Pancreas (tissue), 10 donors: Measurements from ENCODE around the gene CACFD1. TPM values are rescaled to one million over a fixed set of nuclear protein-coding genes. Genes with fewer than 3 reads are reported as not detected.
A peak's percentile ranks its signal among the peaks of the same experiment; 100 is the strongest.

Source experiments
- ATAC-seq, 4 donors: fragments of 200-7000 bp; cut with Tn5 transposase; one replicate each; pipeline versions ENCODE4 v1.8.0 to v1.9.1; 2020; ENCODE audit warnings: mild to moderate bottlenecking in 4 of 4, moderate library complexity in 4 of 4
- DNase-seq, 6 donors: peaks; one replicate each; pipeline ENCODE4 v3.0.0-alpha.2; 2020
- FAIRE-seq: peaks from 2 replicates; lab custom pipeline; 2012; peaks lifted over from hg19 to GRCh38; lab: Jason Lieb, UNC
- H3K27ac ChIP-seq, 4 donors: fragments of 200-600 bp; sonication (generic); 1 replicate in 3 of 4; 2 replicates in 1 of 4; pipeline versions ENCODE4 v1.5.0 to v1.8.0; 2020
- H3K27me3 ChIP-seq, 4 donors: fragments of 200-600 bp; one replicate each; pipeline ENCODE4 v1.8.0; 2021
- H3K36me3 ChIP-seq, 3 donors: fragments of 200-600 bp; sonication (generic) in 1 of 3; one replicate each; pipeline versions ENCODE4 v1.5.0 to v1.8.0; 2020 to 2021
- H3K4me1 ChIP-seq, 3 donors: fragments of 200-600 bp; one replicate each; pipeline ENCODE4 v1.8.0; 2021
- H3K4me3 ChIP-seq, 4 donors: fragments of 200-600 bp; sonication (generic) in 2 of 4; one replicate each; pipeline versions ENCODE4 v1.5.0 to v1.8.0; 2020 to 2021
- H3K9me3 ChIP-seq, 4 donors: fragments of 200-600 bp; one replicate each; pipeline ENCODE4 v1.8.0; 2021
- WGBS, 2 donors: extraction: QIAGEN DNeasy Blood & Tissue Kit; methylation state at CpG; one replicate each; pipeline ENCODE4 v1.1.7; 2013; 5-methylcytosine and 5-hydroxymethylcytosine counted together
- intact Hi-C, 3 donors: fragments of 100-400 bp; cut with DNase I; formaldehyde crosslinking; loops; one replicate each; pipeline versions ENCODE4 v1.11.1 to v1.14.2; 2022
- polyA plus RNA-seq, 2 donors: library from polyadenylated mRNA; stranded (reverse); fragments of 200-250 nt; gene quantifications; one replicate each; pipeline ENCODE4 v1.2.3, GENCODE V29; 2013
- total RNA-seq, 6 donors: library from RNA; stranded (reverse); fragmentation: NEBNext Ultra II Directional in 4 of 6; extraction: Animal tissue kit (Norgen Biotek cat#: 25700) in 4 of 6; gene quantifications; one replicate each; pipeline versions ENCODE4 v1.2.1 to v1.2.4, GENCODE V29; 2021 to 2023
- TF ChIP-seq, protein P1 (sequence below), 4 donors: fragments of 200-600 bp; sonication (generic) in 3 of 4; IDR thresholded peaks; one replicate each; pipeline versions ENCODE4 v1.5.0 to v1.8.0; 2021; ENCODE audit warnings: antibody characterized with exemption in 4 of 4
- donor health status: healthy with polysubstance abuse.
- donor health status: DM: no; HTN: no; CAD: no; lungs with moderate emphysema.
- donor health status: DM: no; HTN: no; CAD: no.
- donor health status: control.
- donor health status: control.
- donor health status: Bipolar disorder and iron deficiency.
- donor health status: DM: yes; HTN: yes; CAD: no.
- donor health status: DM: no; HTN: no; CAD: no.
- donor health status: DM: no; HTN: no; CAD: no.
- donor health status: DM: yes; HTN: yes; CAD: no.

Gene CACFD1
- total and polyA plus RNA-seq, 8 donors: 15.6 to 26.2 (median 19.0) TPM

- 57 to 70% methylated on average over 35 of the region's 35 CpGs for WGBS, 2 donors
- no peak for DNase-seq
- Histone ChIP-seq H3K27me3 (no peaks in the 10 kb centered on the region), H3K9me3 (no peaks in the 10 kb centered on the region), H3K4me1 (no peaks in the 10 kb centered on the region), H3K4me3 (no peak overlapping the region), H3K36me3 (no peaks in the 10 kb centered on the region), H3K27ac (no peak overlapping the region)
- FAIRE-seq: no peak
- intact Hi-C loops: no loop called here
- TF ChIP-seq, protein P1, sequence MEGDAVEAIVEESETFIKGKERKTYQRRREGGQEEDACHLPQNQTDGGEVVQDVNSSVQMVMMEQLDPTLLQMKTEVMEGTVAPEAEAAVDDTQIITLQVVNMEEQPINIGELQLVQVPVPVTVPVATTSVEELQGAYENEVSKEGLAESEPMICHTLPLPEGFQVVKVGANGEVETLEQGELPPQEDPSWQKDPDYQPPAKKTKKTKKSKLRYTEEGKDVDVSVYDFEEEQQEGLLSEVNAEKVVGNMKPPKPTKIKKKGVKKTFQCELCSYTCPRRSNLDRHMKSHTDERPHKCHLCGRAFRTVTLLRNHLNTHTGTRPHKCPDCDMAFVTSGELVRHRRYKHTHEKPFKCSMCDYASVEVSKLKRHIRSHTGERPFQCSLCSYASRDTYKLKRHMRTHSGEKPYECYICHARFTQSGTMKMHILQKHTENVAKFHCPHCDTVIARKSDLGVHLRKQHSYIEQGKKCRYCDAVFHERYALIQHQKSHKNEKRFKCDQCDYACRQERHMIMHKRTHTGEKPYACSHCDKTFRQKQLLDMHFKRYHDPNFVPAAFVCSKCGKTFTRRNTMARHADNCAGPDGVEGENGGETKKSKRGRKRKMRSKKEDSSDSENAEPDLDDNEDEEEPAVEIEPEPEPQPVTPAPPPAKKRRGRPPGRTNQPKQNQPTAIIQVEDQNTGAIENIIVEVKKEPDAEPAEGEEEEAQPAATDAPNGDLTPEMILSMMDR (IDR thresholded peaks at IDR 0.05): no peak
- ATAC-seq: no peak
Measured at GRCh38 chr9:133496861-133497842, 37.4 kb downstream of the CACFD1 start.

- TF ChIP-seq, protein P1 (IDR thresholded peaks at IDR 0.05): no peak
- no peaks in the 10 kb centered on the region for H3K36me3 ChIP-seq
- 69 to 71% methylated on average over 19 of the region's 19 CpGs for WGBS, 2 donors
- DNase-seq: peak in 1 of 6 donors; percentile 28
- FAIRE-seq: no peak
- H3K27me3 ChIP-seq: no peaks in the 10 kb centered on the region
- intact Hi-C loops: no loop called here
- H3K9me3 ChIP-seq: no peaks in the 10 kb centered on the region
- H3K4me1 ChIP-seq: no peaks in the 10 kb centered on the region
- H3K4me3 ChIP-seq: no peak overlapping the region
- no peak overlapping the region for H3K27ac ChIP-seq
- ATAC-seq: peak in 1 of 4 donors; percentile 16
Measured at GRCh38 chr9:133499132-133499891, 39.5 kb downstream of the CACFD1 start.

DNA sequence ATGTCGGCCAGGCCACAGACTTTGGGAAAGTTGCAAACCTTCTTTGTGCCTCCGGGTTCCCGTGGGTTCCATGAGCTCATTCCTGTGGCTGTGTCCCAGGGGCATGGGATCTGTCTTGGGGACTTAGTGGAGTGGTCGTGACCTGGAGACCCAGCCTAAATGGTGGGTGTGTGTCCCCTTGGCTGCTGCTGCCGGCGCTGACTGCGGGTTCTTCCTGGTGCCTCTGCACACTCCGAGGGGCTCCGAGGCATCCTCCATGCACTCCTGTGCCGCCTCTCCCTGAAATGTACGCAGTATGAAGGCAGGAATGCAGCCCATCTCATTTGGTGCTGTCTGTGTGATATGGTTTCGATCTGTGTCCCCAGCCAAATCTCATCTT lies 40.1 kb downstream of the CACFD1 start:
- Histone ChIP-seq H3K27me3 (no peaks in the 10 kb centered on the region), H3K4me3 (no peak overlapping the region), H3K27ac (no peak overlapping the region), H3K4me1 (no peaks in the 10 kb centered on the region), H3K9me3 (no peaks in the 10 kb centered on the region), H3K36me3 (no peaks in the 10 kb centered on the region)
- TF ChIP-seq, protein P1 (IDR thresholded peaks at IDR 0.05): no peak
- WGBS, 2 donors: 74 to 79% methylated on average over 12 of the region's 12 CpGs
- intact Hi-C loops: no loop called here
- DNase-seq: no peak
- no peak for ATAC-seq
- no peak for FAIRE-seq

- WGBS, 2 donors: 93 to 94% methylated on average over 1 of the region's 1 CpG
- no peaks in the 10 kb centered on the region for H3K27me3 ChIP-seq
- no peak for ATAC-seq
- no peak overlapping the region for H3K4me3 ChIP-seq
- no peaks in the 10 kb centered on the region for H3K4me1 ChIP-seq
- H3K36me3 ChIP-seq: no peaks in the 10 kb centered on the region
- intact Hi-C loops: no loop called here
- H3K27ac ChIP-seq: no peak overlapping the region
- TF ChIP-seq, protein P1 (IDR thresholded peaks at IDR 0.05): no peak
- DNase-seq: no peak
- no peak for FAIRE-seq
- H3K9me3 ChIP-seq: no peaks in the 10 kb centered on the region
Measured at GRCh38 chr9:133502112-133502511, 42.3 kb downstream of the CACFD1 start.
